Measurements from ENCODE around the gene SELENOM.
"Not testable (repeated sequence)": the region's sequence is repeated elsewhere in the genome, so short reads cannot be mapped to it uniquely, and the experiment has no call there.

SELENOM gene

DNA sequence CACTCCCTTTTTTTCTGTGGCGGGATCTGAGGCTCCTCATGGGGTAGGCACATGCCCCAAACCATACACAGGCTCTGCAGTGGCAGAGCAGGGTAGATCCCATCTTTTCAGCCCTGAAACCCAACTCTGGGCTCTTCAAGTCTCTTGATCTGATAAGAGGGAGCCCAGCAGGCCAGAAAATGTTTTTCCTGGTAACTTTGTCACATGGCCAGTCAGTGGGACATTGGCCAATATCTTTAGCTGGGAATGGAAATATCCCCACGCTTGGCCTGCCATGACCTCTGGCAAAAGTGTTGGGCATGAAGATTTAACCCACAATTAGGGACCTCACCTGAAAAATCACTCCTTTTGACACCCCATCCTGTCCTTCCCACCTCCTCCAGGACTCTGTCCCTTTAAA, 23.5 kb upstream of the SELENOM start:
- no peak for DNase-seq

DNA sequence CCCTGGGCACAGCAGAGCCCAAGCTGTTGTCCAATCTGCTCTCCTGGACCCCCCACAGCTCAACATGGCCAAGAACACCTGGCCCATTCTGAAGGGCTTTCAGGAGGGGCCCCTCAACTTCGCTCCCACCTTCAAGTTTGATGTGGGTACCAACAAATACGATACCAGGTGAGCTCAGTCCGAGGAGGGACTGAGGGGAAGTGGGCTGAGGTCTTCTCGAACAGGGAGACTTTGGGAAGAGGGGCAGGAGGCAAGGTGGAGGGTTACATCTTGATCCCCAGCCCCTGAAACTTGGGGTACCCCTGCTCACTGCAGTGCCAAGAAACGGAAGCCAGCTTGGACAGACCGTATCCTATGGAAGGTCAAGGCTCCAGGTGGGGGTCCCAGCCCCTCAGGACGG, 20.8 kb upstream of the SELENOM start:
- DNase-seq, result no peak

DNA sequence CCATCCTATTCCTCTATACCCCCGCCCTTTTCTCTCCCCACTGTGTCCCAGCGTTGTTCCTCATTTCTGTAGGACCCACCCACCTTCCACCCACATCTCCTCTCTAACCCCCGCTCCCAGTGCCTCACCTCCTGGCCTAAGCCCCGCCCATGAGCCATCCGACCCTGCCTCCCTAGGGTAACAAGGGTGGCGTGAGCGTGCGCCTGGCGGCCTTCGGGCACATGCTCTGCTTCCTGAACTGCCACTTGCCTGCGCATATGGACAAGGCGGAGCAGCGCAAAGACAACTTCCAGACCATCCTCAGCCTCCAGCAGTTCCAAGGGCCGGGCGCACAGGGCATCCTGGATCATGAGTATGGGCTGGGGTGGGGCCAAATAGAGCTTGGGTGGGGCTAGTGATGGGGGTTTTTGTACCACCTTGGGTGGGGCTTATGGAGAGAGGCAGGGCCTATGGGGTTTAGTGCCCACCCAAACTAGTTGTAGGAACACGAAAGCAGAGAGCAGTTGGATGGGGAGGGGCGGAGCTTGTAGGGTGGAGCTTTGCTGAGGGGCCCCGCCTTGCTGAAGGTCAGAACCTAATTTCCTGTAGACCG, 19.9 kb upstream of the SELENOM start:
- no peak for DNase-seq

DNA sequence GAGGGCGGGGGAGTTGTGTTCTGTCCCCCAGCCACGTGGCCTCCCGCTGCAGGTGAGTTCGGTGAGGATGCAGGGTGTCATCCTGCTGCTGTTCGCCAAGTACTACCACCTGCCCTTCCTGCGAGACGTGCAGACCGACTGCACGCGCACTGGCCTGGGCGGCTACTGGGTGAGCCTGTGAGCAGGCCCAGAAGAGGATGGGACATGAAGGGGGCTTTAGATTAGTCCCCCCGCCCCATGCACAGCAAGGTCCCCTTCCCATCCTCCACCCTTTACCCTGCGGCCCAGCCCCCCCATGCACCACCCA, 19.5 kb upstream of the SELENOM start:
- DNase-seq, result no peak

DNA sequence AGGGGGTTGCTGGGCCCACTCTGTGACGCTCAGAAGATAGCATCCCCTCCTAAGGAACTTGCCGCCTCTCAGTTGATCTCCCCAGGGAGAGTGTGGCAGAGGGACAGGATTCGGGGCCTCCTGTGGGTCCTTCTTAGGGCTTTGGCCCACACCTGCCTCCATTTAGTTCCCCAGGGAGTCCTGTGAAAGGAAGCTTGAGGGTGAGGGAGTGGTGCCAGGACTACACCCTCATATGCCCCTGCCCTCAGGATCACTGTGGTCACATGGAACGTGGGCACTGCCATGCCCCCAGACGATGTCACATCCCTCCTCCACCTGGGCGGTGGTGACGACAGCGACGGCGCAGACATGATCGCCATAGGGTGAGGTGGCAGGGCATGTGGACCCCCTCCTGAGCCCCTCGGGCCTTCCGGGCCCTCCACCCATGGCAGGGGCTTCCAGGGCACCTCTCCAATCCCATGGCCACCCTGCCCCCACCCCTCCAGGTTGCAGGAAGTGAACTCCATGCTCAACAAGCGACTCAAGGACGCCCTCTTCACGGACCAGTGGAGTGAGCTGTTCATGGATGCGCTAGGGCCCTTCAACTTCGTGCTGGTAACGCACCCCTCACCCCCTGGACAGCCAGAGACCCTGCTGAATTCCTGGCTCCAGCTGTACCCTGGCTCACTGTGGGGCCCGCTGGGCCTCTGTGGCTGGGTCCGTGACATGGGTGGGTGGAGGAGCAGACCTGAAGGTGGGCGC, 18.9 kb upstream of the SELENOM start:
- DNase-seq, result no peak

DNA sequence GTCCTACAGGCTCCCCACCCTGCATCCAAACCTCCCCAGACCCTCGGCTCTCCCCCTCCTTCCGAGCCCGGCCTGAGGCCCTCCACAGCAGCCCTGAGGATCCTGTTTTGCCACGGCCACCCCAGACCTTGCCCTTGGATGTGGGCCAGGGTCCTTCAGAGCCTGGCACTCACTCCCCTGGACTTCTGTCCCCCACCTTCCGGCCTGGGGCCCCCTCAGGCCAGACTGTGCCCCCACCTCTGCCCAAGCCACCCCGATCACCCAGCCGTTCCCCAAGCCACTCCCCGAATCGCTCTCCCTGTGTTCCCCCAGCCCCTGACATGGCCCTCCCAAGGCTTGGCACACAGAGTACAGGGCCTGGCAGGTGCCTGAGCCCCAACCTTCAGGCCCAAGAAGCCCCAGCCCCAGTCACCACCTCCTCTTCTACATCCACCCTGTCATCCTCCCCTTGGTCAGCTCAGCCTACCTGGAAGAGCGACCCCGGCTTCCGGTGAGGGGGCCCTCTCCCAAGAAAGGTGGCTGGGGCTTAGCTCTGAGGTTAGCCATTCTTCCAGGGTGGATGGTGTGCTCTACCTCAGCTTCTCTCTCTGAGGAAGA, 18.3 kb upstream of the SELENOM start:
- no peak for DNase-seq

DNA sequence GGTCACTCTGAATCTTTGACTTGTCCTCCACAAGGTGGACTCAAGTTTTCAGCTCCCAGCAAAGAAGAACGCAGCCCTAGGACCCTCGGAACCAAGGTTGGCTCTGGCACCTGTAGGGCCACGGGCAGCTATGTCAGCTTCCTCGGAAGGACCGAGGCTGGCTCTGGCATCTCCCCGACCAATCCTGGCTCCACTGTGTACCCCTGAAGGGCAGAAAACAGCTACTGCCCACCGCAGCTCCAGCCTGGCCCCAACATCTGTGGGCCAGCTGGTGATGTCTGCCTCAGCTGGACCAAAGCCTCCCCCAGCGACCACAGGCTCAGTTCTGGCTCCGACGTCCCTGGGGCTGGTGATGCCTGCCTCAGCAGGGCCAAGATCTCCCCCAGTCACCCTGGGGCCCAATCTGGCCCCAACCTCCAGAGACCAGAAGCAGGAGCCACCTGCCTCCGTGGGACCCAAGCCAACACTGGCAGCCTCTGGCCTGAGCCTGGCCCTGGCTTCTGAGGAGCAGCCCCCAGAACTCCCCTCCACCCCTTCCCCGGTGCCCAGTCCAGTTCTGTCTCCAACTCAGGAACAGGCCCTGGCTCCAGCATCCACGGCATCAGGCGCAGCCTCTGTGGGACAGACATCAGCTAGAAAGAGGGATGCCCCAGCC, 17.6 kb upstream of the SELENOM start:
- DNase-seq, result no peak

DNA sequence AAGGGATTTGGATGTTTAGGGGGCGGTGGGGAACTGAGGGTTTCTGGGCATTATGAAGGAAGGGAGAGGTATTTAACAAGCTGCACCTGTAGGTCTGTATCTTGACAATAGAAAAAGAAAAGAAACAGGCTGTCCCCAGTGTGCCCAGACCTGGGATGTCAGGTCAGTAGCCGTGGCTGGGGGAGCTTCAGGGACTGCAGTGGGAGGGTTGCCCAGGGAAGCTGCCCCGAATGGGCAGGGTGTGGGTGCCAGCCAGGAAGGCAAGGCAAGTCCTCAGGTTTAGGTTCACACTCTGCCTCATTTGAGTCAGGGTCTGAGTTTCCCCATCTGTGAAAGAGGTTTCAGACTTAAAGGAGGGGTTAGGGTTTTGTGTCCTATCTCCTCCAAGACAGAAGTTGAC, 16.9 kb upstream of the SELENOM start:
- DNase-seq, result no peak

DNA sequence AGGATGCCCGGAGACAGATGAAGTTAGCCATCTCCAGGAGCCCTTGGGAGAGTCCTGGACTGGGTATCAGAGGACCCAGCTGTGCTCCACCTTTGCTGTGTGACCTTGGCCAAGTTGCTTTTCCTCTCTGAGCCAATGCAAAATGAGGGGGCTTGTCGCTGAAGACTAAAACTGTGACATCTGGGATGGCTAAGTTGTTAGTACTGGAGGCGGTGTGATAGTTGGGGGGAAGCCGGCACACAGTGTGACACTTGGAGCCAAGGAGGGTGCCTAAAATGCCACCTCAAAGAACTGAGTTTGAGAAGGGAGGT, 15.9 kb upstream of the SELENOM start:
- DNase-seq, result no peak

DNA sequence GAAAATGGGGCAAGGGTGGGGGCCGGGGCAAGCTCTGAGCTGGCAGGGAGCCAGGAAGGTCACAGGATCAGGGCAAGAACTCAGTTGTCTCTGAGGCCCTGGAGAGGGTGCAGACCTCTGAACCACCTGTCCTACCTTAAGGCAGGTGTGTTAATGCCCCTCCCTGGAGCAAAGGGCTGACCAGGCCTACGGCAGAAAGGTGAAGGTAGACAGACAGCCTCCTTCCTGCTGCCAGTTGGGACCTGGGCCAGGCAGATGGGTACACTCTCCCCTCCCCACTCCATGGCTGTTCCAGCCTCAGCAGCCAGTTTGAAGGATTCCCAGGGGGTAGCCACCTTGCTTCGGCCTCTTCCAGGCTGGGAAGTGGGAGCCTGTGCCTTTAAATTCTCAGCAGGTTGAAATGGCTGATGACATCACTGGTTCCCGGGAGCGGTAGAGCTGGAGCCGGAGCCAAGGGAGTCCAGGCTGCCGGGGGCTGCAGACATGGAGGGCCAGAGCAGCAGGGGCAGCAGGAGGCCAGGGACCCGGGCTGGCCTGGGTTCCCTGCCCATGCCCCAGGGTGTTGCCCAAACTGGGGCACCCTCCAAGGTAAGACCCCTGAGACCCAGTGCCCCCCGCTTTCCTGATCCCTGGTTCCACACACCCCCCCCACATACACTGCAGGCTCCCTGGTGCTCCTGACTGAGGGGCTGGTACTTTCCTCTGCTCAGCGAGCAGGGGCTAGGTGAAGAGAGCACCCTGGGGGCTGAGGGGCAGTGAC, 15.3 kb upstream of the SELENOM start, which contains the start of gene INPP5J:
Gene INPP5J, plus strand, starts transcription at position 435 of the 760 bp plus-strand sequence. Its CDS starts 49 bp downstream, at position 484.
- DNase-seq, result no peak

DNA sequence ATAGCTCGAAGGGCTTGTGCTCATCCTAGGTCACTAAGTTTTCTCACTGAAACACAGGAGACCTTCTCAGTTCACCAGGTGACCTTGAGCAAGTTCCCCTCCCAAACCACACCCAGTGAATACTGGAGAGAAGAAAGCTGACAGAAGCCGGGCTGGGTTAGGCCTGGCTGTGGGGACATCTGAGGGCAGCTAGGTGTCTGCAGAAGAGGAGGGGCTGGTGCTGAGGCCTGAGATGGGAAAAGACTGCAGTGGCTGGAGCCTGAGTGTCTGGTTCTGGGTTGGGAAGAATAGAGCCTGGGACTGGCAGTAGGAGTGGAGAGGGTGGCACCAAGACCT, 14.8 kb upstream of the SELENOM start:
- no peak for DNase-seq

DNA sequence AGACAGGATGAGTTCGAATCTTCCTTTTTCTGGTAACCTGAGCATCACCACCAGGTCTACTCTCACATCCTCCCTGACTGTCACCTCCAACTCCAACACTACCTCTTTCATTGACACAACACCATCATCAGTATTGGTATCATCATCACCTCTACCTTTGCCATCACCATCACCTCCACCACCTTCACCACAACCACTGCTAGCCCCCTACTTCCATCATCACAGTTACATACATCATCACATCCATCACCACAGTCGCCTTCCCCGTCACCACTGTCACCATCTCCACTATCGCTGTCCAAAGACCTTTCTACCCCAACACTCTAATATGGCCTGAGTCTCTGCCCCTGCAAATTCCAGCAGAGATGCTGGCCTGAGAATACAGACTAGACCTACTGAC, 14.0 kb upstream of the SELENOM start:
- no peak for DNase-seq

DNA sequence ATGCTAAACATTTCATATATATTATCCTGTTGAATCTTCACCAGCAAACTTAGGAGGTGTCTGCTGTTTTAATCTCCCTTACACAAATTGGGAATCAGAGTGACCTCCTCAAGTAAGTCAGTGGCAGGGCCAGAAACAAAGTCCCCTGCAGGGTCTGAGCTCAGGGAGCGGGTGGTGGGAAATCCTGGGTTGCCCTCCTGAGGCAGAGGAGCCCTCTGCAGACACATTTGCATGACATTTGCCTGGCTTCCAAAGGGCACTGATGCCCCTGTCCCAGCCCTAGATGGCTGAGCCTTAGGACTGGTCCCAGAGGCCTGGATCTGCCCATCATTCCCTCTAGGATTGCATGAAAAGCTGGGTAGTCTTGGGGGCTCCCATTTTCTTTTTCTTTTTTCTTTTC, 13.3 kb upstream of the SELENOM start:
- no peak for DNase-seq

DNA sequence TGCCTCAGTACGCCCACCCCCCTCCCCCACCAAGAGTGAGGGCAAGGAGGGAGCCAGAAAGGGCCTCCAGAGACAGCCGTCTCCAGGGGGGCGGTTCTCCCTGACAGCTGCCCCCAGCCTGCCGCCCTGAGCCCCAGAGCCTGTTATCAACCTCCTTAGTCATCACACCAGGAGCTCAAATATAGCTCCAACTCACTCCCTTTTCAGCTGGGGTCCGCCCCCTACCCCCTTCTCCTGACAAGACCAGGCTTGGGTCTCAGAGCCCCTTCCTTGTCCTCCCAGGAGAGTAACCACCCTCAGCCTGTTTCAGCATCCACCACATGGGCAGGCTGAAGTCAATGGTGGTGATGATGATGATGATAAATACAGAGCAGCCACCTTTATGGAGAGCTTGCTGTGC, 12.9 kb upstream of the SELENOM start:
- no peak for DNase-seq

DNA sequence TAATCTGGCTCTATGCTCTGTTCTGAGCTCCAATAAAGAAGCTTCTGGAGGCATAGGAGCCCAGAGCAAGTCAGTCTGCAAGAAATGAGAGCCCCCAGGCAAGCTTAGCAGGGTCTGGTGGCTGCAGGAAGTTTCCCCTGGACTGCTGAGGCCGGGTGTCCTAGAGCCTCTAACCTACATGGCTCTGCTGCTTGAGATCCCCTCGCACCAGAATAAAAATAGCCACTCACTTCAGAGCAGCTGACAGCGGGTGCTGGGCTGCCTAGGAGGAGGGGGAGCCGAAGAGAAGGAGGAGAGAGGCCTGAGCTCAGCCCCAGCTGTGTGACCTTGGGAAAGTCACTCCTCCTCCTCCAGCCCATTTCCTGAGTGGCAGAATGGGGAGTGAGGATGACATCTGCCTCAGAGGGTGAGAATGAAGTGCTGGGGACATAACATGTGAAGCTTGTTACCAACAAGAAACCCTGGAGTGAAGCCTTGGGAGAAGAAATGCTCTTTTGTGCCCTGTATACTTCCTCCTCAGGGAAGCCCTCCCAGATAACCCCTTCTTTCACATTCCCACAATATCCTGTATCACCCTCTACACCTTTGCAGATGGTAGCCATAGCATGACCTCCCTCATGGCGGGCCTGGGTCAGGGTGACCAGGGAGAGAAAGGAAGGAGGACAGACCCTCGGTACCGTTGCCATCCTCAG, 11.8 kb upstream of the SELENOM start:
- DNase-seq, result no peak

DNA sequence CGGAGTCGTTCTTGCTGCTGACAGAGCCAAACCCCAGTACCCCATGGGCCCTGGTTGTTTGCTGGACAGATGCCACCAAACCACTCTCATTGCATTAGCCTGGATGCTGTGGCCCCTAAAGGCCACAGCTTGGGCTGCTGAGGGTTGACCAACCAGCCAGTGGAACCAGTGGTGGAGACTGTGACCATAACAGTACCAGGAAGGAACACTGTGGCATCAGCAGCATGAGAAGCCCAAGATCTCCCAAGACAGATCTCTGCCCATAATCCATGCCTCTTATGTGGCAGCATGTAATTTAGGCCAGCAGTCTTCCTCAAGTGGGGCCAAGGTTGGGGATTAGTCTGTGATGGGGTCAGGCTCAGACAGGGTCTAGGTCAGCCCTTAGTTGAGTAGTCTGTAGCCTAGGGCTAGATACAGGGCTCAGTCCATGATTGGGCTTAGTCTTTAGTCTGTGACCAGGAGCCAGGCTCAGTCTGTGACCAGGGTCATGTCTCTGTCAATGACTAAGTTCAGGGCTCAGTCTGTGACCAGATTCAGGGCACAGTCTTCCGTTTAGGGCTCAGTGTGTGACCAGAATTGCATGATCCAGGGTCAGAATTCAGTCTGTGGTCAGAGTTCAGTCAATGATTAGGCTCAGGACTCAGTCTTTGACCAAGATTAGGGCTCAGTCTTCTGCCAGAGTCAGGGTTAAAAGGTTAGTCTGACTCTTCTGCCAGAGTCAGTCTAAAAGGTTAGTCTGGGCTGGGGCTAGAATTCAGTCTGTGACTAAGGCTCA, 10.9 kb upstream of the SELENOM start:
- DNase-seq, result no peak

DNA sequence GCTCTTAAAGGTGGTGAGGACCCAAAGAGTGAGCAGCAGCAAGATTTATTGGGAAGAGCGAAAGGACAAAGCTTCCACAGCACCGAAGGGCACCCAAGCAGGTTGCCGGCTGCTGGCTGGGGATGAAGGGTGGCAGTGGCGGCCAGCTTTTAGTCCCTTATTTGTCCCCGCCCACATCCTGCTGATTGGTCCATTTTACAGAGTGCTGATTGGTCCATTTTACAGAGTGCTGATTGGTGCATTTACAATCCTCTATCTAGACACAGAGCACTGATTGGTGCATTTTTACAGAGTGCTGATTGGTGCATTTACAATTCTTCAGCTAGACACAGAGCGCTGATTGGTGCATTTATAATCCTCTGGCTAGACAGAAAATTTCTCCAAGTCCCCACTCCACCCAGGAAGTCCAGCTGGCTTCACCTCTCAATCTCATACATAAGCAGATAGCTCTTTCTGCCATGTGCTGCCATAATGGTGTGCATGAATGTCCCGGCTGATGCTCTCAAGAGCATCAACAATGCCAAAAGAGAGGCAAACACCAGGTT, 5.3 kb upstream of the SELENOM start:
- DNase-seq, result not testable (repeated sequence)

DNA sequence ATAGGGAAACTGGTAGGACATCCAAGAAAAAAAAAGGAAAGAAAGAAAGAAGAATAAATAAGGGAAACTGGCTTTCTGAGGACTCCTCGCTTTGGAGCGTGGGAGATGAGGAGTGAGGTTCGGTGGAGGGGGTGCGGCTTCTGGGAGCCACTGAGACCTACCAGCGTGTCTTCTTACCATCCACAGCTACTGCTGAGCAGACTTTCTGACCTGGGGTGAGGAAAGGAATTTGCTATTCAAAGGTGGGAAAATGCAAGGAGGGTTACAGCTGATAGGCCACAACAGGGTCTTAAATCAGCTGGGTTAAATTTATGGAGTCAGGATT, 488 bp upstream of the SELENOM start:
- DNase-seq, result no peak

DNA sequence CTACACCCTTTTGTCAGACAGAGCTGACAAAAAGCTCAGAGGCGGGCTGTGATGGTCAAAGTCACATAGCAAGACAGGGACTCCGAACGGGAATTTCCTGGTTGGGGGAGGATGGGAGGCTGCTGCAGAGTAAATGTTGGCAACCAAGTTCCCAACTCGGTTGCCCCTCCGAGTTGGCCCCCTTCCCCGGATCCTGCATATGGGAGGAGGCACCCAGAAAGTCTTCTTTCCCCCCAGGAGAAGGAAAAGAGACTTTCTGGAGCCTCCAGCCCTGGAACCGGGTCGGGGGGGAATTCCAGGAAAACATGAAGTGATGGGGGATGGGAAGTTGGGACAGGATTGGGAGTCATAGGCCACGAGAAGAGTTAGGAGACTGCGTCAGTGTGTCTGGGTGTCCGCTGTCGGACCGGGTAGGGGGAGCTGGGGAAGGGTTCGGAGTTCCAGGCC, 614 bp downstream of the SELENOM start:
- DNase-seq, result no peak

DNA sequence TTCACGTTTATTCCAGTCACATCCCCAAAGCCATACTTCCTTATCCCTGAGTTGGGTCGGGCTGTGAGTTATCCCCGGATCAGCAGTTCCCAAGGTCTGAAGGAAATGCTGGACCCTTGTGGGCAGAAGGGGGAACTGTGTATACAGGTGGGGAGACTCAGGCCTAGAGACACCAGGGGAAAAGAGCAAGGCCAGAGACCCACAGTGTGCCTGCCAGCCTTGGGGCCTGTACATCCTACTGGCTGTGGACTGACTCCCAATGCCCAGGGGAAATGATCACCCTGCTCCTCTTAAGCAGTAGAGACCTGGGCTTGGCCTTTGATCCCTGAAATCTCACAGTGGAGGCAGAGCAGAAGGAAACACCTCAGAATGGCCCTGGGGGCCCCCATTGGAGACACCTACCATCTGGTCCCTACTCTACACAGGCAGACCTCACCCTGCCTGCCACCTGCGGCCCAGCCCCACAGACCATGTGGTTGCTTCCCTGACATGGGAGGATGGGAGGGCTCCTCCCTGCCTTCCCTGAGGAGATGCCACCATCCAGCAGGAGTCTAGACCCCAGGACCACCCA, 1.3 kb downstream of the SELENOM start:
- DNase-seq, result no peak

DNA sequence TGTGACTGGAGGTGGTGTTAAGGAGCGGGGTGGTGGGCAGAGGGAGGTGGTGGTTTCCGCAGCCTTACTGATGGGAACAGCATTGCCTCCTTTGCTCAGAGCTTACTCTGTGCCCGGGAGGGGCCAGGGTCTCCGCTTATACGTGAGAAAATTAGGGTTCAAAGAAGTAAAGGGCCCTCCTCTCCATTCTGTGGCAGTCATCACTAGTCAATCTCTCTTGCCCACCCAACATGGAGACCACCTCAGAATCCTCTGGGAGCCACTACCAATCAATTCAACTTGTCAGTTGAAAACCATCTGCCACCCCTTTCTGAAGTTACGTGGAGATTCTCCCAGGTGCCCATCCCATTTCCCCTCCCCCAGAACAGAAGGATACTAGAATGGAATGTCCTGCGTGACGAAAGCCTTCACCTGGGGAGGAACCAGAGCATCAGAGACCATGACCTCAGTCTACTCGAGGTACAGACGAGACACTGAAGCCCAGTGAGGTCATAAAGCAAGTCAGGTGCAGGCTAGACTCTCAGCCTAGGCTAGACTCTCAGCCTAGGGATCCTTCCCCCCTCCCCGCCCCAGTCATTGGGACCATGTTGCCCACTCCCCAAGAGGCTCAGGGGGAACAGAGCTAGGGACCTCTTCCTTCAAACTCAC, 2.0 kb downstream of the SELENOM start:
- DNase-seq, result no peak
